HepG2 (cell line): ENCODE data around the gene RHOT2. TPM values are rescaled to one million over a fixed set of nuclear protein-coding genes. Genes with fewer than 3 reads are reported as not detected.

Experiments used
- ADNP ChIP-seq: sonication (generic); formaldehyde crosslinking; IDR thresholded peaks from 2 replicates; pipeline ENCODE4 v1.4.0; 2020; ENCODE audit warnings: missing genetic modification reagents
- ESRRA ChIP-seq: sonication (generic); formaldehyde crosslinking; IDR thresholded peaks from 2 replicates; pipeline ENCODE4 v1.5.1; 2020; ENCODE audit warnings: mild to moderate bottlenecking, low read depth, missing genetic modification reagents
- HOXA3 ChIP-seq: sonication (generic); formaldehyde crosslinking; IDR thresholded peaks from 2 replicates; pipeline ENCODE4 v1.5.0; 2020; ENCODE audit warnings: missing genetic modification reagents
- NKX3-1 ChIP-seq: sonication (generic); formaldehyde crosslinking; IDR thresholded peaks from 2 replicates; pipeline ENCODE4 v1.5.0; 2020; ENCODE audit warnings: missing genetic modification reagents
- SMARCC2 ChIP-seq: fragments of 450-650 bp; IDR thresholded peaks from 2 replicates; pipeline ENCODE4 v1.6.1; 2017; ENCODE audit warnings: antibody characterized with exemption, mild to moderate bottlenecking
- SOX5 ChIP-seq: IDR thresholded peaks from 2 replicates; pipeline ENCODE4 v1.6.1; 2016; ENCODE audit warnings: borderline replicate concordance
- ZNF232 ChIP-seq: sonication (generic); formaldehyde crosslinking; IDR thresholded peaks from 2 replicates; pipeline ENCODE4 v1.4.0; 2020; ENCODE audit warnings: missing genetic modification reagents, borderline replicate concordance
- ZNF24 ChIP-seq: fragments of 450-650 bp; IDR thresholded peaks from 2 replicates; pipeline ENCODE4 v1.6.1; 2017; ENCODE audit warnings: antibody characterized with exemption, mild to moderate bottlenecking
- ZNF549 ChIP-seq: sonication (generic); formaldehyde crosslinking; IDR thresholded peaks from 2 replicates; pipeline ENCODE4 v1.5.0; 2020; ENCODE audit warnings: missing genetic modification reagents
- ZNF749 ChIP-seq: sonication (generic); formaldehyde crosslinking; IDR thresholded peaks from 2 replicates; pipeline ENCODE4 v1.8.0; 2022; ENCODE audit warnings: mild to moderate bottlenecking, missing genetic modification reagents, moderate library complexity, borderline replicate concordance
- polyA plus RNA-seq, 8 experiments: library from polyadenylated mRNA; depleted of rRNA in 3 of 8; stranded (reverse) in 7 of 8; unstranded in 1 of 8; fragments of >200 nt; fragmentation: Illumina TruSeq in 4 of 8; extraction: Trizol in 4 of 8; gene quantifications; 2 replicates each; pipeline versions ENCODE4 v1.2.1 to v1.2.3, GENCODE V29; 2011 to 2016; ENCODE audit warnings: low read depth in 4 of 8, missing spikeins in 1 of 8, mixed read lengths in 1 of 8; ENCODE audit not compliant: insufficient read depth in 1 of 8
- total RNA-seq, 5 experiments: library from RNA; depleted of rRNA; stranded (reverse); fragments of >200 nt; fragmentation: Illumina TruSeq; extraction: Trizol; gene quantifications; 2 replicates each; pipeline ENCODE4 v1.2.3, GENCODE V29; 2016; ENCODE audit warnings: low read depth in 1 of 5
- TF ChIP-seq, protein P1 (sequence below): sonication (generic); formaldehyde crosslinking; IDR thresholded peaks from 2 replicates; pipeline ENCODE4 v1.4.0; 2020; ENCODE audit warnings: mild to moderate bottlenecking, missing genetic modification reagents
- TF ChIP-seq, protein P2 (sequence below): sonication (generic); formaldehyde crosslinking; IDR thresholded peaks from 2 replicates; pipeline ENCODE4 v1.4.0; 2020; ENCODE audit warnings: mild to moderate bottlenecking, low read depth, missing genetic modification reagents
- TF ChIP-seq, protein P3 (sequence below): sonication (generic); formaldehyde crosslinking; IDR thresholded peaks from 2 replicates; pipeline ENCODE4 v1.5.0; 2020; ENCODE audit warnings: missing genetic modification reagents
- TF ChIP-seq, protein P4 (sequence below): sonication (generic); formaldehyde crosslinking; IDR thresholded peaks from 2 replicates; pipeline ENCODE4 v1.5.1; 2020; ENCODE audit warnings: missing genetic modification reagents, mild to moderate bottlenecking, borderline replicate concordance
- TF ChIP-seq, protein P5 (sequence below): IDR thresholded peaks from 2 replicates; pipeline ENCODE4 v1.6.1; 2018; ENCODE audit warnings: missing genetic modification reagents

The RHOT2 gene
- total and polyA plus RNA-seq, 2 of the 13 experiments (the other 11 are each of a cell fraction or from before 2014, with no cell fraction given), result 63.6 to 76.9 TPM

DNA sequence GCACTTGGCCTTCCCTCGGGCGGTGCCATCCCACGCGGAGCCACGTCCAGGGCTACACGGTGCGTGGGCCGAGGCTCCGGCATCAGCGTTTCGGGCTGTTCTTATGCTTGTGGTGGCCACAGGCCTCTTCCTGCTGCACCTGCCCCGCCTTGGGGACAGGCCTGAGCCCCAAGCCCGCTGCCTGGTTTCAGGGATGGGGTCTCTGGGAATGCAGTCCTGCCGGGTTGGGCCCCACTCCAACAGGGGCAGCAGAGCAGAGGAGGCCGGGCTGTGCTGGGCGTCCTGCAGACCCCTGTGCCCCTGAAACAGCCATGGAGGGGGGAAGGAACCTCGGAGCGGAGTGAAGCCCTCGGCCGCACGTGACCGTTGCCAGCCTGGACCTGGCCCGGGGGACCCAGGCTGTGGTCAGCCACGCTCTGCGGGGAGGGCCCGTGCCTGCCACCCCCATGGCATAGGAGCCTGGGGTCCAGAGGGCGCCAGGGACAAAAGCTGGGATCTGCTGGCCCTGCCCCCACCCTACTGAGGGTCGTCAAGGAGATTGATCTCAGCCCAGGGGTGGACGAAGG lies 37.6 kb upstream of the RHOT2 start (continued):
- TF ChIP-seq, protein P1, sequence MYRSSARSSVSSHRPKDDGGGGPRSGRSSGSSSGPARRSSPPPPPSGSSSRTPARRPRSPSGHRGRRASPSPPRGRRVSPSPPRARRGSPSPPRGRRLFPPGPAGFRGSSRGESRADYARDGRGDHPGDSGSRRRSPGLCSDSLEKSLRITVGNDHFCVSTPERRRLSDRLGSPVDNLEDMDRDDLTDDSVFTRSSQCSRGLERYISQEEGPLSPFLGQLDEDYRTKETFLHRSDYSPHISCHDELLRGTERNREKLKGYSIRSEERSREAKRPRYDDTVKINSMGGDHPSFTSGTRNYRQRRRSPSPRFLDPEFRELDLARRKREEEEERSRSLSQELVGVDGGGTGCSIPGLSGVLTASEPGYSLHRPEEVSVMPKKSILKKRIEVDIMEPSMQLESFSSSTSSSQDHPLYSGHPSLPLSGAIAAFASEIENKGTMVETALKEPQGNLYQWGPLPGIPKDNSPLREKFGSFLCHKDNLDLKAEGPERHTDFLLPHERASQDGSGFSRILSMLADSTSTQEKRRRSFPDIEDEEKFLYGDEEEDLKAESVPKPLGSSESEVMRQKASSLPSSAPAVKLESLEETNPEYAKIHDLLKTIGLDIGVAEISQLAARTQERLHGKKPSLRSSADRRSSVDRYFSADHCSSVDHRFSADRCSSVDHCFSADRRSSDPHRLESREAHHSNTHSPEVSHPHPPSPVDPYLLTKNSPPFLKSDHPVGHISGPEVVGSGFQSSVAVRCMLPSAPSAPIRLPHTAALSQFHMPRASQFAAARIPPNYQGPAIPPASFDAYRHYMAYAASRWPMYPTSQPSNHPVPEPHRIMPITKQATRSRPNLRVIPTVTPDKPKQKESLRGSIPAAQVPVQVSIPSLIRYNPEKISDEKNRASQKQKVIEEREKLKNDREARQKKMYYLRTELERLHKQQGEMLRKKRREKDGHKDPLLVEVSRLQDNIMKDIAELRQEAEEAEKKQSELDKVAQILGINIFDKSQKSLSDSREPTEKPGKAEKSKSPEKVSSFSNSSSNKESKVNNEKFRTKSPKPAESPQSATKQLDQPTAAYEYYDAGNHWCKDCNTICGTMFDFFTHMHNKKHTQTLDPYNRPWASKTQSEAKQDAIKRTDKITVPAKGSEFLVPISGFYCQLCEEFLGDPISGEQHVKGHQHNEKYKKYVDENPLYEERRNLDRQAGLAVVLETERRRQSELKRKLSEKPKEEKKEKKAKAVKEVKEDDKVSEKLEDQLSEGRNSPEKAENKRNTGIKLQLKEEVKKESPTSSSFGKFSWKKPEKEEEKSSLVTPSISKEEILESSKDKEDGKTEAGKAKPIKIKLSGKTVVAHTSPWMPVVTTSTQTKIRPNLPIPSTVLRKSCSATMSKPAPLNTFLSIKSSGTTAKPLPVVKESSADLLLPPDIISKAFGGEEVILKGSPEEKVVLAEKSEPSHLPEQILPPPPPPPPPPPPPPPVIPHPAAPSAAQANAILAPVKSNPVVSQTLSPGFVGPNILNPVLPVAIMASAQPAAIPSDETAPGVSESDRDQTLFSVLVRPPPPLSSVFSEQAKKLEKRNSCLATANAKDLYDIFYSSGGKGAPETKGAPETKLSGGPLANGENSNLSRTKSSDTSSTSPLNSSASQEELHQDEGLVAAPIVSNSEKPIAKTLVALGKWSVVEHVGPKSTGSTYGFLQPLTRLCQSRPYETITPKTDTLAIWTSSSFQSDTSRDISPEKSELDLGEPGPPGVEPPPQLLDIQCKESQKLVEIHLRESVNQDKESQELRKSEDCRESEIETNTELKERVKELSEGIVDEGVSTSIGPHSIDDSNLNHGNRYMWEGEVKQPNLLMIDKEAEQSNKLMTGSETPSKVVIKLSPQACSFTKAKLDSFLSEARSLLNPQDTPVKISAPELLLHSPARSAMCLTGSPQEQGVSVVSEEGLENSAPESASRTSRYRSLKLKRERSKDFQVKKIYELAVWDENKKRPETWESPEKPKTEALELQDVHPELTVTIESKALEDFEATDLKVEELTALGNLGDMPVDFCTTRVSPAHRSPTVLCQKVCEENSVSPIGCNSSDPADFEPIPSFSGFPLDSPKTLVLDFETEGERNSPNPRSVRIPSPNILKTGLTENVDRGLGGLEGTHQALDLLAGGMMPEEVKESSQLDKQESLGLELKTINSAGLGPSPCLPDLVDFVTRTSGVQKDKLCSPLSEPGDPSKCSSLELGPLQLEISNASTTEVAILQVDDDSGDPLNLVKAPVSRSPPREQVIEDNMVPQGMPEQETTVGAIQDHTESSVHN (CRISPR knock-in tag), result peak; percentile 60
- TF ChIP-seq, protein P2, sequence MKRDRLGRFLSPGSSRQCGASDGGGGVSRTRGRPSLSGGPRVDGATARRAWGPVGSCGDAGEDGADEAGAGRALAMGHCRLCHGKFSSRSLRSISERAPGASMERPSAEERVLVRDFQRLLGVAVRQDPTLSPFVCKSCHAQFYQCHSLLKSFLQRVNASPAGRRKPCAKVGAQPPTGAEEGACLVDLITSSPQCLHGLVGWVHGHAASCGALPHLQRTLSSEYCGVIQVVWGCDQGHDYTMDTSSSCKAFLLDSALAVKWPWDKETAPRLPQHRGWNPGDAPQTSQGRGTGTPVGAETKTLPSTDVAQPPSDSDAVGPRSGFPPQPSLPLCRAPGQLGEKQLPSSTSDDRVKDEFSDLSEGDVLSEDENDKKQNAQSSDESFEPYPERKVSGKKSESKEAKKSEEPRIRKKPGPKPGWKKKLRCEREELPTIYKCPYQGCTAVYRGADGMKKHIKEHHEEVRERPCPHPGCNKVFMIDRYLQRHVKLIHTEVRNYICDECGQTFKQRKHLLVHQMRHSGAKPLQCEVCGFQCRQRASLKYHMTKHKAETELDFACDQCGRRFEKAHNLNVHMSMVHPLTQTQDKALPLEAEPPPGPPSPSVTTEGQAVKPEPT (CRISPR knock-in tag), result peak; percentile 28; the same call in 1 of the 2 replicates
- TF ChIP-seq ZNF24 (no peak), HOXA3 (peak; percentile 44), SOX5 (CRISPR knock-in tag) (no peak), ZNF549 (CRISPR knock-in tag) (0 out of 2 replicates have a peak, but pooled peaks have one; percentile 38), ESRRA (no peak), ZNF749 (0 out of 2 replicates have a peak, but pooled peaks have one; percentile 1), ZNF232 (CRISPR knock-in tag) (peak; percentile 92), SMARCC2 (no peak), NKX3-1 (peak; percentile 66; the same call in 1 of the 2 replicates), ADNP (no peak)
- TF ChIP-seq, protein P3, sequence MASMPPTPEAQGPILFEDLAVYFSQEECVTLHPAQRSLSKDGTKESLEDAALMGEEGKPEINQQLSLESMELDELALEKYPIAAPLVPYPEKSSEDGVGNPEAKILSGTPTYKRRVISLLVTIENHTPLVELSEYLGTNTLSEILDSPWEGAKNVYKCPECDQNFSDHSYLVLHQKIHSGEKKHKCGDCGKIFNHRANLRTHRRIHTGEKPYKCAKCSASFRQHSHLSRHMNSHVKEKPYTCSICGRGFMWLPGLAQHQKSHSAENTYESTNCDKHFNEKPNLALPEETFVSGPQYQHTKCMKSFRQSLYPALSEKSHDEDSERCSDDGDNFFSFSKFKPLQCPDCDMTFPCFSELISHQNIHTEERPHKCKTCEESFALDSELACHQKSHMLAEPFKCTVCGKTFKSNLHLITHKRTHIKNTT (CRISPR knock-in tag), result 0 out of 2 replicates have a peak, but pooled peaks have one; percentile 44
- TF ChIP-seq, protein P4, sequence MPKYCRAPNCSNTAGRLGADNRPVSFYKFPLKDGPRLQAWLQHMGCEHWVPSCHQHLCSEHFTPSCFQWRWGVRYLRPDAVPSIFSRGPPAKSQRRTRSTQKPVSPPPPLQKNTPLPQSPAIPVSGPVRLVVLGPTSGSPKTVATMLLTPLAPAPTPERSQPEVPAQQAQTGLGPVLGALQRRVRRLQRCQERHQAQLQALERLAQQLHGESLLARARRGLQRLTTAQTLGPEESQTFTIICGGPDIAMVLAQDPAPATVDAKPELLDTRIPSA (CRISPR knock-in tag), result no peak
- TF ChIP-seq, protein P5, sequence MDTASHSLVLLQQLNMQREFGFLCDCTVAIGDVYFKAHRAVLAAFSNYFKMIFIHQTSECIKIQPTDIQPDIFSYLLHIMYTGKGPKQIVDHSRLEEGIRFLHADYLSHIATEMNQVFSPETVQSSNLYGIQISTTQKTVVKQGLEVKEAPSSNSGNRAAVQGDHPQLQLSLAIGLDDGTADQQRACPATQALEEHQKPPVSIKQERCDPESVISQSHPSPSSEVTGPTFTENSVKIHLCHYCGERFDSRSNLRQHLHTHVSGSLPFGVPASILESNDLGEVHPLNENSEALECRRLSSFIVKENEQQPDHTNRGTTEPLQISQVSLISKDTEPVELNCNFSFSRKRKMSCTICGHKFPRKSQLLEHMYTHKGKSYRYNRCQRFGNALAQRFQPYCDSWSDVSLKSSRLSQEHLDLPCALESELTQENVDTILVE (CRISPR knock-in tag), result no peak
